GM18909 (cell line): ENCODE data around the gene NEUROD1.
A peak's percentile ranks its signal among the peaks of the same experiment; 100 is the strongest.
"Not testable (repeated sequence)": the region's sequence is repeated elsewhere in the genome, so short reads cannot be mapped to it uniquely, and the experiment has no call there.

ENCODE experiments used
- ATAC-seq: cut with Tn5 transposase; IDR thresholded peaks from one replicate; pipeline ENCODE4 v1.9.1; 2021; ENCODE audit warnings: mild to moderate bottlenecking; ENCODE audit not compliant: unreplicated experiment, poor library complexity

The NEUROD1 gene

DNA sequence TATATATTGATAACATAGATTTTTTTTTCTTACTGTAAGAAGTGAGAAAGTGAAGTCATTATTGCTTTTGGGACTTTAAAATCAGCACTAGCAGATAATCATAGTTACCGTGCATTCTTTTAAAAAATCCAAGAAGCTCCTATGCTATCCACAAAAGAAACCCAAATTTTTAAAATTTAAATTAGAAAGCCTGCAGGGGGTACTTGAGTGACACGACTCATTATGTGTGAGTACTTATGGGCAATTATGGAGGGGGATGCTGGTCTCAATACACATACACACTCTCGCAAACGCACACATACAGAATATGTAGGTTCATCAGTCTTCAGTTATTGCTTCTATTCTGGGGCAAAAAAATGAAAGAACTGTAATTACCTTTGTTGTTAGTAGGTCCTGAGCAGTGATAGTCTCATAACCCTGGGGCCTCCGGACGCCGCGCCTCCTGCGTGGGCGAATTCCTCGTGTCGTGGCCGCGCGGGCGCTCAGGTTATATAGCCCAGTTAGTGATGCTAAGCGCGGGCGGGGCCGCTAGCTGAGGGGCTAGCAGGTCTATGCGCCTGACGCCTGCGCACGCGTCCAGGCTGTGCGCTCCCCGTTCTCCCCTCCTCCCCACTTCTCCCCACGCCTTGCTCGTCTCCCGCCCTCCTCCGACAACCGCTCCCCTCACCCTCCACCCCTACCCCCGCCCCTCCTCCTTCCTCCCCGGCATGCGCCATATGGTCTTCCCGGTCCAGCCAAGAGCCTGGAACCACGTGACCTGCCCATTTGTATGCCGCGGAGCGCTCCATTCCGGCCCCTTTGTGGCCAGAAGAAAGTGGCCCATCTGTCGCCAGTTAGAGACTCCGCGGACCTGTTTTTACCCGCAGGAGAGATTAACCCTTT is at the start of gene NEUROD1:
NEUROD1 (minus strand) TSS at position 463 of the 882 bp plus-strand sequence. CDS start 1,657 bp downstream, outside the sequence.
- ATAC-seq: peak; percentile 38

DNA sequence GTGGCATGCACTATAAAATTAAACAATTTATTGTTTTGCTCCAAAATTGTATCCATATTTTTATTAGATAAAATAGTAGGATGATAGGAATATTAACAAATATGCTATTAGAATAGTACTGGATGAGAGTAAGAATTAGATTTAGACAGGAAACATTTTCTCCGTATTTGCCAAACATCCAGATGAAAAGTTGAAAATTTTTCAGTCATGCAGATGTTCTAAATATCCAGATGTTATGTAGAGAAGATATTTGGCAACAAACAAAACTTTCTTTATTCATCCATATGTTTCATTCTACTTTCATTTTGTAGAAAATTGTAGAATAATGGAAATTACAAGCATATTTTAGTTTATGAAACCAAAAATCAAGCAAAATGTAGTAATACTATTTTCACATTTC is 45.2 kb upstream of the NEUROD1 start:
- no peak for ATAC-seq

DNA sequence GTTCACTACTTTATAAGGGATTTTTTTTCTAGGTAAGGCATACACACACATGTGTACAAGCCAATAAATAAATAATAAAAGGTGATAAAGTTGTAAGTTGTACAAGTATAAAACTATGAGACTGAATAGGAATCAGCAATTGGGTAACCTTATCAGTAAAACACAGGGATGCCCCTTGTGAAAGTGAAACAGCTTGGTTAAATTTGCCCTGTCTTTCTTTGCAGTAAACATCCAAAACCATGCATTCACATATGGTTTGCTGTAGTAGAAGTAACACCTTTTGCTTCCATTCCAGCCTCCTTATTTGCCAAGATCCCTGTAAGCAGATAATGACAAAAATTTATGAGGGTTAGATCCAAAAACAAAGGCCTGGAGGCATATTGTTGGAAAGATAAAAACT is 44.3 kb upstream of the NEUROD1 start:
- no peak for ATAC-seq

DNA sequence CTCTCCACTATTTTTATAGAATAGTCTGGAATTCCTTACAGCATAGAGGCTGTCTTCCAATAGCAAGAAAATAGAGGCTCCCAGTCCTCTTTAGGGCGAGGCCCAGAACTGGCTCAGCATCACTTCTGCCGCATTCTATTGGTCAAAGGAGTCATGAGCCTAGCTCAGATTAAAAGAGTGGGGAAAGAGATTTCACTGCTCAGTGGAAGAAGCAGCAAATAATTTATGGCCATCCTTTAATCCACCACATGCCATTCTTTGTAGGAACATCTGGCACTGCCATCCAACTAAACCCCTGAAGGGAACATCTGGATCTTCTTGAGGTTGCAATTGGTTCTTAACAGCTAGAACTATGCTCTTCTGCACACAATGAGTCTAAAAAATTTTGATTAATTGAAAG is 43.4 kb upstream of the NEUROD1 start:
- no peak for ATAC-seq

DNA sequence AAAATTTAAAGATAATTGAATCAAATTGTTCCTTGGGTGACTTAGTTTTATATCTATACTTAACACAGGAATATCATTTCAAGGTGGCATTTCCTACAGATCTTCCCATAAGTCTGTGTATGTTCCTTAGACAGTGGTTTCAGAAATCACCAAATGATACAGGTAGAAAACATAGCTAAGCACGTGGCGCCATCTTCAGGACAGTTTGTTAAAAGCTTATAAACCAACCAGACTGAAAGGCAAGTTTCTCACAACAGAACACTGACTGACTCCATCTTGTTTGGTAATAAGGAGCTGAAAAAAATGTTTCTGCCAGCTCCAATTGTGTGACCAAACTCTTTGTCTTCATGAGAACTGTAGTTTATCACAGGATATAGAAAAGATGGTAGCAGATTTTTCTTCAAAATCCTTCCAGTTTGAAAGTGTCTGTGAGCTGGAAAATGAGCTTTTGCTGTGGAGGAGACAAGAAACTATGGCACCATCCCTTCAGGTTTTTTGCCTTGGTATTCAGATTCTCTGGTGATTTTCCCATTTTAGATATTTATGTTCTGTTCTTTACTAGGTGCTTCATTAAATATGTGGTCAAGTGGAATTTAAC is 34.8 kb upstream of the NEUROD1 start:
- peak; percentile 92 for ATAC-seq

DNA sequence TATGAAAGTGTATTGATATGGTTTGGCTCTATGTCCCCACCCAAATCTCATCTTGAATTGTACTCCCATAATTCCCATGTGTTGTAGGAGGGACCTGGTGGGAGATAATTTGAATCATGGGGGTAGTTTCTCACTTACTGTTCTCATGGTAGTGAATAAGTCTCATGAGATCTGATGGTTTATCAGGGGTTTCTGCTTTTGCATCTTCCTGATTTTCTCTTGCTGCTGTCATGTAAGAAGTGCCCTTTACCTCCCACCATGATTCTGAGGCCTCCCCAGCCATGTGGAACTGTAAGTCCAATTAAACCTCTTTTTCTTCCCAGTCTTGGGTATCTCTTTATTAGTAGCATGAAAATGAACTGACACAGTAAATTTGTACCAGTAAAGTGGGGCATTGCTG is 30.7 kb upstream of the NEUROD1 start:
- not testable (repeated sequence) for ATAC-seq

DNA sequence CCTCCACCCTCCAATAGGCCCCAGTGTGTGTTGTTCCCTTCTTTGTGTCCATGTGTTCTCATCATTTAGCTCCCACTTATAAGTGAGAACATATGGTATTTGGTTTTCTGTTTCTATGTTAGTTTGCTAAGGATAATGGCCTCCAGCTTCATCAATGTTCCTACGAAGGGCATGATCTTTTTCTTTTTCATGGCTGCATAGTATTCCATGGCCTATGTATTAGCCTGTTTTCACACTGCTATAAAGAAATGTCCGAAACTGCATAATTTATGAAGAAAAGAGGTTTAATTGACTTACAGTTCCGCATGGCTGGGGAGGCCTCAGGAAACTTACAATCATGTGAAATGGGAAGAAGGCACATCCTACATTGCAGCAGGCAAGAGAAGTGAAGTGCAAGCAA is 22.2 kb upstream of the NEUROD1 start:
- ATAC-seq: not testable (repeated sequence)

DNA sequence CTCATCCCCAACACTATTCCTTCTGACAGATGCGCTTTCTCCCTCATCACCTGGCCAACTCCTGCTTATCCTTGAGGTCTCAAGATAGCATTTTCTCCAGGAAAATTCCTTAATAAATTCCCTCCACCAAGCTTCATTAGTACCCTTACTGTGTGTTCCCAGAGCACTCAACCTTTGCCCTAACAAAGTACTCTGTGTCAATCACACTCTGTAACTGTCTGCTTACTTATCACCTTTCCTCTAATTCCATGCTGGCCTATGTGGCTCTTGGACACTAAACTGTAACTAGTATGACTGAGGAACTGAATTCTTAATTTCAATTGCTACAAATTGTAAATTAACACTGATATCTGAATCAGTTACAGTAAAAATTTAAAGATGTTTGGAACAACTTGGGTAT is 17.9 kb upstream of the NEUROD1 start:
- ATAC-seq: no peak

DNA sequence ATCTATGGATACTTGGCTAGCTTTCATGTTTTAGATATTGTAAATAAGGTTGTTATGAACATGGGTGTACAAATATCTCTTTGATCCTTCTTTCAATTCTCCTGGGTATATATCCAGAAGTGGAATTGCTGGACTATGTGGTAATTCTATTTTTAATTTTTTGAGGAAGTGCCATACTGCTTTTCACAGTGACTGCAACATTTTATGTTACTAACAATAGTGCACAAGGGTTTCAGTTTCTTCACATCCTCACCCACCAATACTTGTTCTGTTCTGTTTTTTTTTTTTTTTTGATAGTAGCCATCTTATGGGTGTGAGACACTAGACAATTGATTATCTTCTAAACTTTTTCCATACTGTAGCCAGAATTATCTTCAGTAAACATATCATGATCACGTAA is 17.3 kb upstream of the NEUROD1 start:
- no peak for ATAC-seq

DNA sequence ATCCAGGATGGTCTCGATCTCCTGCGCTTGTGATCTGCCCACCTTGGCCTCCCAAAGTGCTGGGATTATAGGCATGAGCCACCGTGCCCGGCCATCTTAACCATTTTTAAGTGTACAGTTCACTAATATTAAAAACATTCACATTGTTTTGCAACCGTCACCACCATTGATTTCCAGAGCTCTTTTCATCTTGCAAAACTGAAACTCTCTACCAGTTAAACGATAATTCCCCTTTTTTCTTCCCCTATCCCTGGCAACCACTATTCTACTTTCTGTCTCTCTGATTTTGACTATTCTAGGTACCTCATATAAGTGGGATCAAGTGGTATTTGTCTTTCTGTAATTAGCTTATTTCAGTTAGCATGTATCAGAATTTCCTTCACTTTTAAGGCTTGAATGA is 16.8 kb upstream of the NEUROD1 start:
- no peak for ATAC-seq

DNA sequence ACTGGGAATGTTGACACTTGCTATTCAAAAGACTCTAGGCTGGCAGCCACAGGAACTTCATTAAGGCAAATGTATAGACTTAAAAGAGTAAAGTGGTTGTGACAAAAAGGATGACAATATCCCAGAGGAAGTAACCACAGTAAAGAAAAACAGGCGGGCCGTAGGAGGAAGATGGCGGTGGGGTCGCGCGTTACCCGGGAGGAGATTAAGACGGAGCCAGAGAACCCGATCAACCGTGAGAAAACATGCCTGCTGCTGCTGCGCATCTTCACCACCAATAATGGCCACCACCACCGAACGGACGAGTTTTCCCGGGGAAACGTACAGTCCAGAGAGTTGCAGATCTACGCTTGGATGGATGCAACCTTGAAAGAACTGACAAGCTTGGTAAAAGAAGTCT is 14.0 kb upstream of the NEUROD1 start:
- ATAC-seq: no peak

DNA sequence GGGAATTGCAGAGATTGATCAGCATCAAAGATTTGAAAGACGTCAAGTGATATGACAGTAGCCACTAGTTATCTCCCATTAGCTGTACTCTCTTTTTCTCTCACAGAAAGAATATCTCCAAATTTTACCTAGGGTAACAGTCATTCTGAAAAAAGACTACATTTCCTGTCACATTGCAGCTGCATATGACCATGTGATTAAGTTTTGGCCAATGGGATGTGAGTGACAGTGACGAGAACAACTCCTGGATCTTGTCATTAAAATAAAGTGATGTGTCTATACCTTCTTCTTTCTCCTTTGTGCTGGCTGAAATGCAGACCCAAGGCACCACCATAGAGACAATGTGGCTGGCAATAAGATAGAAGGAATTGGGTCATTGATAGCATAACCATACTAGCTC is 10.5 kb upstream of the NEUROD1 start:
- ATAC-seq: no peak

DNA sequence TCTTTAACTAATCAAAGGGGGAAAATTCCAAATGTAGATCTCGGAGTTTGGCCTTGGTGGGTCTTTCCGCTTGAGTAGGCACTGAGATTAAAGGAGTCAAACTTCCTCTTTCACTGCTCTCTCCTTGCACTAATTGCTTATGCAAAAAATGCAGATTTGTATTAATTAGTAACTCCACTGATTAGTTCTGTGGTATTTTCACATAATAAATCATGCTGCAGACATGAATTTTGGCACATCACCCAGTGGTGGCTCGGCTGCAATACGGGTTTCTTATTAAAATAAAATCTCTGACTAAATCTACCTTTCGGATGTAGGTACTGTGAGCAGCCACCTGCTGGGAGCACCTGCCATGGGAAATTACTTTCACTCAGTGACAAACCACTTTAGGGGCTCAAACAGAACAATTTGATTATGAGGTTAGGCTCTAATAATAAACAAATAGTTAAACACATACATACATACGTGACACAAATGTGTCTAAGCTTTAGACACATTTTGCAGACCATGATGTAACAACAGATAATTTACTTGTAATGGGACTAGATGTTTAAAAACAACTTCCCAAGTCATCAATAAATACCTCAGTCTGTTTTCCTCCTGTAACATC is 6.4 kb upstream of the NEUROD1 start:
- no peak for ATAC-seq

DNA sequence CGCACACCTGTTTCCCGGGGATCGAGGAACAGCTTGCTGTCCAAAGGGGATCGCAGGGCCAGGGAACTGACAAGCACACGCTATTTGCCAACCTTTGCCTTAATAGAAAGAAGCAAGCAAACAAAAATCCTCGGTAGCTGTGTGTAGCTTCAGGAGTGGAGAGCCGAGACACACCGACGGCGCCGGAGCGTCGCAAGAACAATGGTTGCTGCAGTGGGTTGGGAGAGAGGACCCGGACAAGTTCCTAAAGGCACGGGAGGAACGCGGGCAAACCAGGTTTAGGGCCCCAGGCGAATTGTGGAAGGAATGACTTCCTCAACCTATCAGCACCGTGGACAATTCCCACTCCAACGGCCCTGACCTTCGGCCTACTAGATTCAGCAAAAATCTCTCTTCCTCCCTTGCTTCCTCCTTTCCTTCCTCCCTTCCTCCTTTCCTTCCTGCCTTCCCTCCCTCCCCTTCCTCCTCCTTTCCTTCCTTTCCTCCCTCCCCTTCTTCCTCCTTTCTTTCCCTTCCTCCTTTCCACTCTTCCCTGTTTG is 4.9 kb upstream of the NEUROD1 start:
- no peak for ATAC-seq

DNA sequence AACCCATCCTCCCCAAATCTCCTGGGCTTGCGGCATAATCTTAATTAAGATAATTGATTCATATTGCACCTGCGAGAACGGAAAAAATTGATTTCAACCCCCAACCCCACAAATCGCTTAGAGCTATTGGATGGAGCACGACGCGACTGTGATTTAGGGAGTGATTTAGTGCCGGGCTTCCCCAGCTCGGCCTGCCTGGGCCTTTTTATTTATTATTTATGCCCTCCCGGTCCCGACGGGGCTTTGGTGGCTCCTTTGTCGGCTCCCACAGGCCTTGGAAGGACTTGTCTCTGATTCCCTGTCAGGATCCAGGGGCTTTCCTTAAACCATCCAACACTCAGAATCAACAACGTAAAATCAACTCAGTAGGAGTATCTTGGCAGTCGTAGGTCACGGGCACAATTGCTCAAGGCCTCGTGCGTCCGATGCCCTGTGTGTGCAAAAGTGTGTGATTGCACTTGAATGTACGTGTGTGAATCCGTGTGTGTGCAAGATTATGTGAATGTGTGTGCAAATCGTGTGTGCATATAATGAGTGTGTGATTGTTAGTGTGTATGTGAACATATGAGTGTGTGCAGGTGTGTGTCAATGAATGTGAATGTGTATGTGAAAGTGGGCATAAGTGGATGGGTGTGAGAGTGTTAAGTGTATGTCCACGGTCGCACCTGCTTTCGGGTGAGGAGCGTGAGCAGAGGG is 4.3 kb upstream of the NEUROD1 start:
- no peak for ATAC-seq

DNA sequence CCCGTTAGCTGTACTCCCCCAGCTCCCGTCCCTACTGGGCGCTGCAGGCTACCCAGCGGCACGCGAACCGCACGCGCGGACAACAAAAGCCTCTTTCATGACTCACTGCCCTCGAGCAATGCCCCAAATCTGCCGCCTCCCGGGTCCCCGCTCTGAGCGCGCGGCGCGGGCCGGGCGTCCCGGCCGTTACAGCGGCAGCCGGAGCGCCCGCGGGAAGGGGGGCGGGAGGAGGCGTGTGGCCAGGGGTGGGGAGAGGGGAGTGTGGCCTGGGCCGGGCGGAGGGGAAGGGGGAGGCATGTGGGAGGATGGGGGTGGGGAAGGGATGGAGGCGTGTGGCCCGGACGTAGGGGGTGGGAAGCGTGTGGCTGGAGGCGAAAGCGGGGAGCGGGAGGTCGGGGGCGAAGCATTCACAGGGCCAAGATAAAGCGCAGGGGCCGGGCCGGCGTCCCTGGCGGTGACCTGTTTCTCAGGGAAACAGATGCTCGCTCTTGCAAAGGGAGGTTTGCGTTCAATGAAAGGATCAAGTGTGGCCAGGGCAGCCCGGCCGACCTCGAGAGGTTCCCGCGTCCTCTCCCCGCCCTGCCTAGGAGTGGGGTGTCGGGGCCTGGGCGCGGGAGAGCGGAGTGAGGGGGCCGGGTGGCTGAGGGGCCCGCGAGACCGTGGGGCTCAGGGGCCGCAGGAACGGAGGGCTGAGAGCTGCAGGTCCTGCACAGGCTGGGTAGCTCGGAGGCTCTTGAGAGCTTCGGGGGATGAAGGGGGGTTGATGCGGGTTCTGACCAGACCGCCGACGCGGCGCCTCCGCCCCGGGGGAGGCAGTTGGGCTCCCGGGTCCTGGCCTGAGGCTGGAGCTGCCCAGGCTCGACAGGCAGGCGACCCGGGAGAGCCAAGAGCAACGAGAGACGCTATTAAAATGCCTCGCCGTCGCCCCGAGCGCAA is 3.5 kb upstream of the NEUROD1 start:
- ATAC-seq: no peak

DNA sequence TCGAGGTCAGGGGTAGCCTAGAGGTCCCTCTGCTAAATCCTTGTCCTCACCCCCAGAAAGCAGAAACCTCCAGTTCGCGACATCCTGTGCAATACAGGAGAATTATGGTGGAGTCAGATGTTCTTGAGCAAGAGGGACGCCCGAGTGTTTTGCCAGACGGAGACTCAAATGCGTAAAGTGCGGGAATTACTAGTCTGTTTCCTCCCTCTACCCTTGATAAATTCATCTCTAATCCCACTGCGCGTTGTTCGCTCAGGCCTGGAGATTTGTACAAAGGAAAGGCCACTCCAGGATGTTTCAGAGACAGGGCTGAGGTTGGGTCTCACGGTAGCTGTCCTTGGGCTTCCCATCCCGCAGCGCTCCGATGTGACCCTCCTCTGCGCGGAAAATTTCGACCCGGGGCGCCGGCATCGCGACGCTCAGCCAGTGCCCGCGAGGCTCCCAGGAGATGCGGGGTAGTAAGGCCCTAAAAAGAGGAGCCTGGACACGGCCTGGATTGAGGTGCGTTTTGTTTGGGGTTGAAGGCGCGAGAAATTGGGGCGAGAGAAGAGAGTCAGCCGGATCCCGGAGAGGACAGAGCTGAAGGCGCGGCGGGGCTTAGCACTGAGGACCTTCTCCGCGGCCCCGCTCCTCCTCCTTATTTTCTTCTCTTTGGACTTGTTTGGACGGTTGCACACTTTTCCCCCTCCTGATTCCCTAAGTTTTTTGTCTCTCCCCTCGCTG is 2.6 kb upstream of the NEUROD1 start:
- ATAC-seq: no peak

DNA sequence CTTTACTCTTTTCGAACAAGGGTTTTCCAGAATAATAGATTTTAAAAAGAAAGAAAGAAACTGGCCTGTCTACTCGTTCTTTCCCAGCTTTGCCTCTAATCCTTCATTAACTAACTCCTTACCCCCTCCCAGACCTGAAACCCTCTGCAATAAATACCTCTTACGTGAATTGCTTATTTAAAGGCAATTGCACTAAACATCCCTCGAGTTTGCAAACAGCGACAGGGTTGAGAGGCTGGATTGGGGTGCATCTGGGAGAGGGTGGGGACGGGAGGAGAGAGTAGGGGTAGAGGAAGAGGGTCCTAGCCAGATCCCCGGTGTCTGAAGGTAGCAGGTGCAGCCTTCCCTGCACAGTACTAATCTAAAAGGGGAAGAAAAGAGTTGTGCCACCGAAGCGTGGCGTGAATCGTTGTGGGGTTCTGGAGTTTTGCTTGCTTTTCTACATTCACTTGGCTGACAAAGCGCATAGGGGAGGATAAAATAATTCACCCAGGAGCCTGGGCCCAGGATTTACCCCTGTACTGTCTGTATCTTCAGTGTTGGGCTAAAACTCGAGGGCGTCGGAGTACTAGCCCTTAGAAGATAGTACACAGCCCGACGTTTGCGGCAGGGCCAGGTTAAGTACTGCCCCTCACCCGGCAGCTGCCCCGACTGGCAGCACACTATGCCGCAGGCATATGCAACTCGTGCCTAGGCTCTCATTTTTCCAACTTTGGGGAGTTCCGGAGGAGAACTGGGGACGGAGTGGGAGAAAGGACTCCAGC is 1.9 kb upstream of the NEUROD1 start:
- ATAC-seq: no peak
